Lung (tissue), 12 donors: ENCODE data around the gene SLC66A2. TPM values are rescaled to one million over a fixed set of nuclear protein-coding genes. Genes with fewer than 3 reads are reported as not detected.

ENCODE experiments used
- ATAC-seq: fragments of 200-7000 bp; cut with Tn5 transposase; one replicate; pipeline ENCODE4 v1.9.1; 2020; ENCODE audit warnings: moderate number of reproducible peaks; ENCODE audit not compliant: insufficient read depth, low FRiP score
- DNase-seq, 3 donors: peaks; one replicate each; pipeline ENCODE4 v3.0.0-alpha.2; 2013 to 2017
- H3K27ac ChIP-seq, 2 donors: one replicate each; pipeline ENCODE4 v1.5.1; 2013; ENCODE audit warnings: mild to moderate bottlenecking in 2 of 2, moderate library complexity in 2 of 2, control low read depth in 1 of 2, inconsistent platforms in 1 of 2, low read depth in 1 of 2, low read length in 1 of 2
- H3K27me3 ChIP-seq, 3 donors: one replicate each; pipeline ENCODE4 v1.5.1; 2013; ENCODE audit warnings: low read length in 2 of 3; ENCODE audit not compliant: control insufficient read depth in 3 of 3, insufficient read depth in 3 of 3
- H3K36me3 ChIP-seq, 4 donors: one replicate each; pipeline ENCODE4 v1.5.1; 2013; ENCODE audit warnings: low read length in 4 of 4, mild to moderate bottlenecking in 1 of 4, moderate library complexity in 1 of 4; ENCODE audit not compliant: control insufficient read depth in 4 of 4, insufficient read depth in 4 of 4
- H3K4me1 ChIP-seq, 5 donors: one replicate each; pipeline ENCODE4 v1.5.1; 2013; ENCODE audit warnings: low read length in 5 of 5, mild to moderate bottlenecking in 2 of 5, moderate library complexity in 1 of 5; ENCODE audit not compliant: control insufficient read depth in 5 of 5, insufficient read depth in 5 of 5
- H3K4me3 ChIP-seq: one replicate; pipeline ENCODE4 v1.5.1; 2013; ENCODE audit warnings: mild to moderate bottlenecking, control low read depth, moderate library complexity
- H3K9ac ChIP-seq, 2 donors: one replicate each; pipeline ENCODE4 v1.5.1; 2013; ENCODE audit warnings: low read length in 2 of 2, control low read depth in 1 of 2; ENCODE audit not compliant: insufficient read depth in 1 of 2
- H3K9me3 ChIP-seq, 4 donors: one replicate each; pipeline ENCODE4 v1.5.1; 2013; ENCODE audit warnings: low read length in 3 of 4, mild to moderate bottlenecking in 1 of 4, moderate library complexity in 1 of 4; ENCODE audit not compliant: control insufficient read depth in 4 of 4, insufficient read depth in 3 of 4
- CTCF ChIP-seq: IDR thresholded peaks from 2 replicates; pipeline ENCODE4 v1.5.1; 2012; ENCODE audit warnings: mild to moderate bottlenecking; ENCODE audit errors: control extremely low read depth, extremely low read depth
- WGBS, 2 donors: extraction: QIAGEN DNeasy Blood & Tissue Kit; methylation state at CpG; one replicate each; pipeline ENCODE4 v1.1.7; 2013; 5-methylcytosine and 5-hydroxymethylcytosine counted together
- polyA plus RNA-seq, 2 donors: library from polyadenylated mRNA; stranded (reverse); fragments of 200-250 nt; gene quantifications; one replicate each; pipeline ENCODE4 v1.2.1, GENCODE V29; 2013
- total RNA-seq, 2 donors: library from RNA; depleted of rRNA in 1 of 2; stranded (reverse); fragments of >200 nt in 1 of 2; gene quantifications; one replicate each; pipeline ENCODE4 v1.2.1, GENCODE V29; 2014 to 2021
- donor health status: control.
- donor health status: control.
- donor health status: Bipolar disorder and iron deficiency.
- donor health status: healthy.
- donor health status: DM: yes; HTN: yes; CAD: no.

The SLC66A2 gene
- total and polyA plus RNA-seq, 4 donors: 26.5 to 71.8 (median 62.3) TPM

GRCh38 chr18:79948719-79949411, 2.6 kb downstream of the SLC66A2 start:
- WGBS, 2 donors: 92 to 93% methylated on average over 23 of the region's 23 CpGs
- Histone ChIP-seq H3K27ac (peak overlapping the region in 1 of 2 donors; percentile 9), H3K9ac (no peak overlapping the region), H3K9me3 (no peaks in the 10 kb centered on the region), H3K4me1 (peaks cover 4 to 30% (median 13%) of the 10 kb centered on the region in 5 donors), H3K27me3 (no peaks in the 10 kb centered on the region), H3K36me3 (peaks cover 0 to 8% (median 3%) of the 10 kb centered on the region in 4 donors), H3K4me3 (no peak overlapping the region)
- TF ChIP-seq CTCF: no peak
- no peak for ATAC-seq
- no peak for DNase-seq

- Histone ChIP-seq H3K4me1 (peaks cover 4 to 30% (median 13%) of the 10 kb centered on the region in 5 donors), H3K36me3 (peaks cover 0 to 14% (median 4%) of the 10 kb centered on the region in 4 donors), H3K27me3 (no peaks in the 10 kb centered on the region), H3K4me3 (no peak overlapping the region), H3K9me3 (no peaks in the 10 kb centered on the region), H3K27ac (peak overlapping the region in 1 of 2 donors; percentile 55), H3K9ac (no peak overlapping the region)
- ATAC-seq (no peak), DNase-seq (no peak)
- no peak for TF ChIP-seq CTCF
- 86 to 89% methylated on average over 15 of the region's 15 CpGs for WGBS, 2 donors
Observed at GRCh38 chr18:79947881-79948610, 3.4 kb downstream of the SLC66A2 start.

- H3K9ac ChIP-seq: no peak overlapping the region
- peak overlapping the region in 1 of 2 donors; percentile 55 for H3K27ac ChIP-seq
- H3K9me3 ChIP-seq: no peaks in the 10 kb centered on the region
- WGBS, 2 donors: 85 to 93% methylated on average over 14 of the region's 14 CpGs
- TF ChIP-seq CTCF: no peak
- no peaks in the 10 kb centered on the region for H3K27me3 ChIP-seq
- no peak overlapping the region for H3K4me3 ChIP-seq
- ATAC-seq: no peak
- H3K4me1 ChIP-seq: peaks cover 4 to 27% (median 13%) of the 10 kb centered on the region in 5 donors
- no peak for DNase-seq
- H3K36me3 ChIP-seq: peaks cover 2 to 22% (median 8%) of the 10 kb centered on the region in 4 donors
Observed at GRCh38 chr18:79947054-79947755, 4.2 kb downstream of the SLC66A2 start.
